Fibroblast of lung (primary cell): Measurements from ENCODE around the gene RILPL2.
"Not testable (repeated sequence)": the region's sequence is repeated elsewhere in the genome, so short reads cannot be mapped to it uniquely, and the experiment has no call there.

Experiments used
- CTCF ChIP-seq, 2 donors: IDR thresholded peaks in 1 of 2; conservative IDR thresholded peaks in 1 of 2; 1 replicate in 1 of 2; 2 replicates in 1 of 2; pipeline ENCODE4 v1.5.1; 2011 to 2012; ENCODE audit warnings: low read length in 2 of 2, control low read depth in 1 of 2, inconsistent platforms in 1 of 2, low read depth in 1 of 2, mild to moderate bottlenecking in 1 of 2
- EZH2 ChIP-seq: IDR thresholded peaks from 2 replicates; pipeline ENCODE4 v1.5.1; 2012; ENCODE audit warnings: low read length, control low read depth, mild to moderate bottlenecking; ENCODE audit errors: missing control alignments

- TF ChIP-seq CTCF (conservative IDR thresholded peaks at IDR 0.05 in 1 of 2, IDR thresholded peaks at IDR 0.05 in 1 of 2; ENCODE audit: low read depth in 1 of 2, low read length in 2 of 2); EZH2: not testable (repeated sequence)
Observed at GRCh38 chr12:123385536-123385935, 50.9 kb downstream of the RILPL2 start.
